A549 treated with AZD9567 at 1 μM for 4 hours (cell line): ENCODE measurements around the gene ZNF568. TPM values are rescaled to one million over a fixed set of nuclear protein-coding genes. Genes with fewer than 3 reads are reported as not detected.

Source experiments
- total RNA-seq: library from RNA; stranded (reverse); fragments of 200-300 nt; extraction: Qiagen RNA extraction; gene quantifications from 5 replicates; pipeline ENCODE4 v1.2.3, GENCODE V29; 2022; ENCODE audit not compliant: insufficient read depth

Gene ZNF568
- 0.86 to 5.1 TPM (median 1.1 TPM) in 5 replicates for total RNA-seq

DNA sequence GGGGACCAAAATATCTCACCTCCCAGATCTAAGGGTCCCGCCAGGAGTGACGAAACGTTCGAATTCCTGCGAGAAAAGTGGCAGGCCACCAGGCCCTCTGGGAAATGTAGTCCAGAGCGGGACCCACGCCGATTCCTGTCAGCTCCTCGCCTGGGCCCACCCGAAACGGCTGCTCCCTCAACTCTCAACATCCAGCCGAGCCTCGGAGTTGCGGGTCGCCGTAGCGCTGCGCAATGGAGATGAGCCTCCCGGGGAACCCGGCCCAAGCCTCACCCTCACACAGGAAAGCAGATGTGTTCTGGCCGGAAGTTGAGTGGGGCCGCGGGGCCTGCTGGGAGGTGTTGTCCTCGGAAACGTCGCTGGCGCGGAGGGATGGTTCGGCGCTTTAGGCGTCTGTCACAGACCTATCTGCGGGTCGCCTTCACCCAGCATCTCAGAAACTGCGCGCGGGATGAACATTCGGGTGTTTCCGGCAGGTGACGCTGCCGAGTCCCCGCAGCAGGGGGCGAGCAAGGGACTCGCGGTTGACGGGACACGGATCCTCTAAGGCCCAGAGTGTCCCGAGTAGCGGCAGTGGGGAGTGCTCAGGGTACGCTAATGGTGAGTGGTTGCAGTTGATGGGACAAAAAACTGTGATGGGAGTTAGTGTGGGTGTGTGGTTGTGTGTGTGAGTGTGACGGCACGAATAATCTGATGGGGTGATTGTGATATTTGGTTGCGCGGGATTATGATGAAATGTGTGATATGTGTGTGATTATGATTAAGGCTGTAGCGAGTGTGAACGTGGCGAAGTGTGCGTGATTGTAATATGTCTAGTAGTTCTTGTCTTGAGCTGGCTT, at the start of gene ZNF568, which contains the start of gene ZNF829:
ZNF568 (plus strand) TSS at position 341 of the 839 bp plus-strand sequence. CDS start 6,439 bp downstream, outside the sequence.
ZNF829 (minus strand) TSS at position 300 of the 839 bp plus-strand sequence. CDS start 1,124 bp downstream, outside the sequence.

Other genes starting within 250 kb of the ZNF568 start
- 7.5 to 11.8 TPM (median 7.8 TPM) in 5 replicates for gene ZNF461, start 249.5 kb upstream of the ZNF568 start, total RNA-seq
- gene ZNF567, start 228.7 kb upstream of the ZNF568 start, total RNA-seq = 8.5 to 15.4 TPM (median 9.9 TPM) in 5 replicates
- gene ZNF850, start 143.5 kb upstream of the ZNF568 start, total RNA-seq = 0.29 to 0.63 TPM (median 0.33 TPM) in 5 replicates
- gene ZNF790, start 77.9 kb upstream of the ZNF568 start, total RNA-seq = 0.06 to 0.44 TPM (median 0.17 TPM) in 4 of 5 replicates, not detected in the other
- 0.06 to 1.0 TPM (median 0.15 TPM) in 5 replicates for gene ZNF345, start 65.5 kb upstream of the ZNF568 start, total RNA-seq
- gene ZNF829, start within 50 bp of the ZNF568 start, total RNA-seq = 0.33 to 0.42 TPM (median 0.37 TPM) in 4 of 5 replicates, not detected in the other
- gene ZNF420, start 162.1 kb downstream of the ZNF568 start, total RNA-seq = 4.2 to 6.4 TPM (median 4.6 TPM) in 5 replicates